Breast epithelium (tissue), 3 donors: Measurements from ENCODE around the gene BMAL1.

Source experiments
- CTCF ChIP-seq, 3 donors: fragments of 450-650 bp; IDR thresholded peaks; one replicate each; pipeline ENCODE4 v1.5.1; 2016 to 2017; ENCODE audit warnings: antibody characterized with exemption in 3 of 3, mild to moderate bottlenecking in 3 of 3, moderate library complexity in 3 of 3
- POLR2A ChIP-seq: fragments of 450-650 bp; IDR thresholded peaks from one replicate; pipeline ENCODE4 v1.6.1; 2016; ENCODE audit warnings: antibody characterized with exemption, mild to moderate bottlenecking, moderate library complexity
- POLR2AphosphoS5 ChIP-seq, 3 donors: sonication (generic); formaldehyde crosslinking; IDR thresholded peaks; one replicate each; pipeline ENCODE4 v1.6.1; 2017; ENCODE audit warnings: antibody characterized with exemption in 3 of 3

- TF ChIP-seq POLR2A (no peak), CTCF (IDR thresholded peaks at IDR 0.05) (no peak), POLR2AphosphoS5 (IDR thresholded peaks at IDR 0.05) (no peak)
These were observed 60.4 kb downstream of the BMAL1 start for GRCh38 chr11:13338019-13338426.
